Stimulated activated CD8-positive, alpha-beta memory T cell treated with anti-CD3 and anti-CD28 coated beads, Interleukin-12 subunit alpha, Interleukin-12 subunit beta, amount 100 ng/mL, for 24 hours (primary cell): ENCODE data around the gene SHC2.
"Not testable (repeated sequence)": the region's sequence is repeated elsewhere in the genome, so short reads cannot be mapped to it uniquely, and the experiment has no call there.

ENCODE experiments used
- DNase-seq: peaks from one replicate; pipeline ENCODE4 v3.0.0-alpha.2; 2020; ENCODE audit errors: extremely low read depth

The SHC2 gene

GRCh38 chr19:444677-445210, 16.1 kb downstream of the SHC2 start:
- no peak for DNase-seq

- no peak for DNase-seq
Measured at GRCh38 chr19:443005-443404, 17.8 kb downstream of the SHC2 start.

GRCh38 chr19:442085-442484, 18.7 kb downstream of the SHC2 start:
- DNase-seq: no peak

- no peak for DNase-seq
Measured at GRCh38 chr19:441213-441836, 19.5 kb downstream of the SHC2 start.

GRCh38 chr19:440391-441212, 20.2 kb downstream of the SHC2 start:
- no peak for DNase-seq

GRCh38 chr19:439167-439900, 21.5 kb downstream of the SHC2 start:
- DNase-seq: no peak

- DNase-seq: no peak
Measured at GRCh38 chr19:438416-438958, 22.3 kb downstream of the SHC2 start.

- no peak for DNase-seq
Measured at GRCh38 chr19:437041-437440, 23.8 kb downstream of the SHC2 start.

GRCh38 chr19:436413-436950, 24.4 kb downstream of the SHC2 start:
- DNase-seq: no peak

- no peak for DNase-seq
Measured at GRCh38 chr19:435707-436412, 25.0 kb downstream of the SHC2 start.

- no peak for DNase-seq
Measured at GRCh38 chr19:435056-435706, 25.7 kb downstream of the SHC2 start.

GRCh38 chr19:434152-434960, 26.5 kb downstream of the SHC2 start:
- no peak for DNase-seq

- DNase-seq: no peak
Measured at GRCh38 chr19:430701-431100, 30.1 kb downstream of the SHC2 start.

GRCh38 chr19:428149-428548, 32.7 kb downstream of the SHC2 start:
- DNase-seq: no peak

GRCh38 chr19:427675-428074, 33.2 kb downstream of the SHC2 start:
- not testable (repeated sequence) for DNase-seq

GRCh38 chr19:426725-427445, 33.9 kb downstream of the SHC2 start:
- no peak for DNase-seq

GRCh38 chr19:425056-425455, 35.8 kb downstream of the SHC2 start:
- no peak for DNase-seq

- DNase-seq: no peak
Measured at GRCh38 chr19:424546-424945, 36.3 kb downstream of the SHC2 start.
